OCI-LY3 (cell line): ENCODE data around the gene DMWD.

Source experiments
- H2AFZ ChIP-seq: fragments of 200-600, 300-600 bp; shearing (Covaris generic); 2 replicates; pipeline ENCODE4 v1.6.0; 2014; ENCODE audit warnings: antibody characterized with exemption, low read depth, low read length
- H3K27ac ChIP-seq: fragments of 200-600, 300-600 bp; sonication (generic); 2 replicates; pipeline ENCODE4 v1.5.1; 2014; ENCODE audit warnings: mild to moderate bottlenecking, low read length, moderate library complexity, mixed read lengths
- H3K27me3 ChIP-seq: fragments of 200-600, 300-600 bp; sonication (generic); 2 replicates; pipeline ENCODE4 v1.6.1; 2014; ENCODE audit warnings: low read depth, low read length, mixed read lengths
- H3K36me3 ChIP-seq: fragments of 200-600, 300-600 bp; sonication (generic); replicated peaks from 2 replicates; pipeline ENCODE3; 2014; ENCODE audit warnings: low read depth, low read length, mixed read lengths
- H3K4me1 ChIP-seq: fragments of 300-600, 200-600 bp; sonication (generic); 2 replicates; pipeline ENCODE4 v1.6.1; 2014; ENCODE audit warnings: low read length, mixed read lengths
- H3K4me2 ChIP-seq: fragments of 200-600, 300-600 bp; sonication (generic); 2 replicates; pipeline ENCODE4 v1.6.1; 2014; ENCODE audit warnings: low read length, mixed read lengths
- H3K4me3 ChIP-seq: fragments of 300-600, 200-600 bp; sonication (generic); 2 replicates; pipeline ENCODE4 v1.5.1; 2014; ENCODE audit warnings: antibody characterized with exemption, mild to moderate bottlenecking, low read length, moderate library complexity
- H3K79me2 ChIP-seq: fragments of 300-600, 200-600 bp; shearing (Covaris generic); 2 replicates; pipeline ENCODE4 v1.6.1; 2014; ENCODE audit warnings: mild to moderate bottlenecking, low read length, mixed read lengths
- H3K9ac ChIP-seq: fragments of 300-600, 200-600 bp; shearing (Covaris generic); 2 replicates; pipeline ENCODE4 v1.6.0; 2014; ENCODE audit warnings: mild to moderate bottlenecking, low read length, moderate library complexity
- H3K9me3 ChIP-seq: fragments of 200-600, 300-600 bp; shearing (Covaris generic); 2 replicates; pipeline ENCODE4 v1.6.1; 2014; ENCODE audit warnings: low read length, mixed read lengths; ENCODE audit not compliant: insufficient read depth
- H4K20me1 ChIP-seq: fragments of 200-600, 300-600 bp; sonication (generic); 2 replicates; pipeline ENCODE4 v1.6.1; 2016; ENCODE audit warnings: low read length, mixed read lengths; ENCODE audit not compliant: insufficient read depth
- CTCF ChIP-seq: fragments of 200-600, 300-600 bp; sonication (generic); IDR thresholded peaks from 2 replicates; pipeline ENCODE4 v1.5.1; 2014; ENCODE audit warnings: antibody characterized with exemption, low read length, low read depth
- EZH2phosphoT487 ChIP-seq: fragments of 200-600 bp; shearing (Covaris generic); IDR thresholded peaks from 2 replicates; pipeline ENCODE4 v1.6.1; 2018; ENCODE audit warnings: antibody characterized with exemption, mixed run types, low read depth

Gene DMWD

GRCh38 chr19:45822716-45823115 lies 30.1 kb upstream of the DMWD start:
- Histone ChIP-seq H3K4me3 (no peak overlapping the region), H4K20me1 (no peaks in the 10 kb centered on the region), H3K9ac (no peak overlapping the region), H3K27me3 (no peaks in the 10 kb centered on the region), H3K4me2 (no peak overlapping the region), H3K27ac (no peak overlapping the region), H3K9me3 (no peaks in the 10 kb centered on the region), H3K4me1 (no peaks in the 10 kb centered on the region), H3K36me3 (peaks cover 77% of the 10 kb centered on the region), H2AFZ (no peak overlapping the region), H3K79me2 (no peaks in the 10 kb centered on the region)
- TF ChIP-seq CTCF, result no peak
- no peak for TF ChIP-seq EZH2phosphoT487

GRCh38 chr19:45821570-45821969 lies 28.9 kb upstream of the DMWD start:
- Histone ChIP-seq H3K79me2 (no peaks in the 10 kb centered on the region), H3K9me3 (no peaks in the 10 kb centered on the region), H4K20me1 (0 out of 2 replicates have a peak, but pooled peaks cover 4% of the 10 kb centered on the region), H3K27ac (no peak overlapping the region), H3K4me1 (peaks cover 3% of the 10 kb centered on the region; the same call in 1 of the 2 replicates), H2AFZ (no peak overlapping the region), H3K36me3 (peaks cover 68% of the 10 kb centered on the region), H3K4me2 (no peak overlapping the region), H3K27me3 (no peaks in the 10 kb centered on the region), H3K9ac (no peak overlapping the region), H3K4me3 (no peak overlapping the region)
- TF ChIP-seq CTCF (no peak), EZH2phosphoT487 (no peak)

- H3K9me3 ChIP-seq, result no peaks in the 10 kb centered on the region
- TF ChIP-seq EZH2phosphoT487 (no peak), CTCF (no peak)
- H3K79me2 ChIP-seq, result no peaks in the 10 kb centered on the region
- H2AFZ ChIP-seq, result no peak overlapping the region
- 0 out of 2 replicates have a peak, but pooled peaks cover 4% of the 10 kb centered on the region for H4K20me1 ChIP-seq
- H3K4me3 ChIP-seq, result no peak overlapping the region
- H3K4me1 ChIP-seq, result peaks cover 3% of the 10 kb centered on the region; the same call in 1 of the 2 replicates
- peaks cover 68% of the 10 kb centered on the region for H3K36me3 ChIP-seq
- H3K4me2 ChIP-seq, result no peak overlapping the region
- H3K9ac ChIP-seq, result no peak overlapping the region
- H3K27me3 ChIP-seq, result no peaks in the 10 kb centered on the region
- no peak overlapping the region for H3K27ac ChIP-seq
Measured at GRCh38 chr19:45821103-45821521, 28.5 kb upstream of the DMWD start.

- H3K36me3 ChIP-seq, result peaks cover 68% of the 10 kb centered on the region
- no peak overlapping the region for H3K9ac ChIP-seq
- H2AFZ ChIP-seq, result no peak overlapping the region
- 0 out of 2 replicates have a peak, but pooled peaks cover 4% of the 10 kb centered on the region for H4K20me1 ChIP-seq
- H3K27ac ChIP-seq, result no peak overlapping the region
- H3K4me1 ChIP-seq, result peaks cover 3% of the 10 kb centered on the region; the same call in 1 of the 2 replicates
- H3K9me3 ChIP-seq, result no peaks in the 10 kb centered on the region
- TF ChIP-seq CTCF (no peak), EZH2phosphoT487 (no peak)
- H3K27me3 ChIP-seq, result no peaks in the 10 kb centered on the region
- H3K4me3 ChIP-seq, result no peak overlapping the region
- H3K79me2 ChIP-seq, result no peaks in the 10 kb centered on the region
- H3K4me2 ChIP-seq, result no peak overlapping the region
Measured at GRCh38 chr19:45820413-45821102, 27.9 kb upstream of the DMWD start.
